HG03442 (cell line): Measurements from ENCODE around the gene DCP2.

Experiments used
- ATAC-seq: cut with Tn5 transposase; IDR thresholded peaks from one replicate; pipeline ENCODE4 v1.9.1; 2021; ENCODE audit warnings: mild to moderate bottlenecking, moderate library complexity; ENCODE audit not compliant: unreplicated experiment

DCP2 gene

GRCh38 chr5:113062869-113063508, 86.4 kb downstream of the DCP2 start:
- ATAC-seq: no peak

GRCh38 chr5:113063927-113064326, 87.3 kb downstream of the DCP2 start:
- no peak for ATAC-seq

- no peak for ATAC-seq
These were observed 88.2 kb downstream of the DCP2 start for GRCh38 chr5:113064806-113065205.

GRCh38 chr5:113065626-113066025, 89.0 kb downstream of the DCP2 start:
- no peak for ATAC-seq

GRCh38 chr5:113067635-113068344, 91.2 kb downstream of the DCP2 start:
- no peak for ATAC-seq

- no peak for ATAC-seq
These were observed 92.0 kb downstream of the DCP2 start for GRCh38 chr5:113068559-113068958.
